HepG2 (cell line): ENCODE measurements around the gene XRCC3. TPM values are rescaled to one million over a fixed set of nuclear protein-coding genes. Genes with fewer than 3 reads are reported as not detected.

Source experiments
- ATAC-seq: fragments of 200-7000 bp; cut with Tn5 transposase; 3 replicates; pipeline ENCODE4 v1.9.1; 2020; ENCODE audit warnings: mild to moderate bottlenecking, moderate library complexity
- BruUV-seq: library from RNA; stranded (reverse); fragments of 400-500 nt; replicated peaks from 2 replicates; lab custom pipeline; 2021; lab: Mats Ljungman, UMichigan
- CTCF ChIA-PET: fragments of 300-600 bp; formaldehyde crosslinking; extraction: SDS; loops from one replicate; lab custom pipeline; 2021; ENCODE audit warnings: low total read pairs, inconsistent platforms, low intra/inter-chr PET ratio; lab: Yijun Ruan, JAX
- POLR2A ChIA-PET: fragments of 350-600 bp; sonication (Branson Sonifier 250); formaldehyde crosslinking; loops from one replicate; lab custom pipeline; 2020; ENCODE audit warnings: antibody characterized with exemption, inconsistent platforms; lab: Yijun Ruan, JAX
- DNase-seq: peaks from one replicate; pipeline ENCODE4 v3.0.0-alpha.2; 2015; ENCODE audit warnings: low spot score
- FAIRE-seq: peaks from 3 replicates; lab custom pipeline; 2011; peaks lifted over from hg19 to GRCh38; lab: Jason Lieb, UNC
- H2AFZ ChIP-seq: one replicate; pipeline ENCODE4 v1.6.1; 2011; ENCODE audit warnings: low read length, inconsistent platforms
- H3K27ac ChIP-seq: fragments of 300-600 bp; 3 replicates; pipeline ENCODE4 v1.8.0; 2011; ENCODE audit warnings: mixed run types, mild to moderate bottlenecking, mixed read lengths, low read length, inconsistent platforms; ENCODE audit not compliant: insufficient read depth; ENCODE audit errors: extremely low read length
- H3K27me3 ChIP-seq, 2 experiments: fragments of 200-600 bp in 1 of 2; 2 replicates in 1 of 2; 3 replicates in 1 of 2; pipeline versions ENCODE4 v1.6.0 to v1.8.0; 2011; ENCODE audit warnings: low read length in 2 of 2, mild to moderate bottlenecking in 2 of 2, moderate library complexity in 2 of 2, inconsistent platforms in 1 of 2; ENCODE audit not compliant: insufficient read depth in 2 of 2, control insufficient read depth in 1 of 2
- H3K36me3 ChIP-seq, 2 experiments: fragments of 200-600 bp in 1 of 2; replicated peaks in 1 of 2; 2 replicates in 1 of 2; 3 replicates in 1 of 2; pipeline versions ENCODE4 v1.5.1 to v1.8.0; 2011; ENCODE audit warnings: low read length in 2 of 2, inconsistent platforms in 1 of 2; ENCODE audit not compliant: insufficient read depth in 2 of 2, control insufficient read depth in 1 of 2
- H3K4me1 ChIP-seq: 2 replicates; pipeline ENCODE4 v1.5.1; 2012; ENCODE audit warnings: low read length, inconsistent platforms; ENCODE audit not compliant: insufficient read depth
- H3K4me2 ChIP-seq: 2 replicates; pipeline ENCODE4 v1.6.0; 2011; ENCODE audit warnings: low read depth, low read length, inconsistent platforms
- H3K4me3 ChIP-seq, 3 experiments: fragments of 200-600 bp in 1 of 3; sonication (generic), shearing (Covaris generic) in 1 of 3; replicated peaks in 1 of 3; 2 replicates each; pipeline ENCODE4 v1.5.1; 2011 to 2016; ENCODE audit warnings: low read length in 3 of 3, inconsistent platforms in 2 of 3, low read depth in 2 of 3, mild to moderate bottlenecking in 2 of 3, control low read depth in 1 of 3, mixed read lengths in 1 of 3; ENCODE audit not compliant: insufficient read depth in 1 of 3
- H3K79me2 ChIP-seq: one replicate; pipeline ENCODE4 v1.6.1; 2011; ENCODE audit warnings: low read length, inconsistent platforms; ENCODE audit not compliant: insufficient read depth
- H3K9ac ChIP-seq: 2 replicates; pipeline ENCODE4 v1.6.0; 2011; ENCODE audit warnings: mild to moderate bottlenecking, low read depth, low read length, inconsistent platforms; ENCODE audit not compliant: insufficient read depth
- H3K9me3 ChIP-seq: 2 replicates; pipeline ENCODE4 v1.5.1; 2012; ENCODE audit warnings: mild to moderate bottlenecking, low read length
- H4K20me1 ChIP-seq: 2 replicates; pipeline ENCODE4 v1.6.0; 2011; ENCODE audit warnings: inconsistent platforms, mild to moderate bottlenecking, low read length, moderate library complexity; ENCODE audit not compliant: insufficient read depth
- GFI1 ChIP-seq: sonication (generic); formaldehyde crosslinking; IDR thresholded peaks from 2 replicates; pipeline ENCODE4 v1.5.0; 2020; ENCODE audit warnings: missing genetic modification reagents, mild to moderate bottlenecking, borderline replicate concordance
- HOXD1 ChIP-seq: sonication (generic); formaldehyde crosslinking; IDR thresholded peaks from 2 replicates; pipeline ENCODE4 v1.5.0; 2020; ENCODE audit warnings: missing genetic modification reagents
- MTA1 ChIP-seq: sonication (generic); formaldehyde crosslinking; IDR thresholded peaks from 2 replicates; pipeline ENCODE4 v1.4.0; 2020; ENCODE audit warnings: missing genetic modification reagents, mild to moderate bottlenecking, borderline replicate concordance
- NFIB ChIP-seq: sonication (generic); formaldehyde crosslinking; IDR thresholded peaks from 2 replicates; pipeline ENCODE4 v1.9.0; 2021; ENCODE audit warnings: missing genetic modification reagents, mild to moderate bottlenecking, borderline replicate concordance
- PLSCR1 ChIP-seq: sonication (generic); formaldehyde crosslinking; IDR thresholded peaks from 2 replicates; pipeline ENCODE4 v1.5.0; 2020; ENCODE audit warnings: missing genetic modification reagents, mild to moderate bottlenecking, borderline replicate concordance
- SMARCE1 ChIP-seq: fragments of 450-650 bp; IDR thresholded peaks from 2 replicates; pipeline ENCODE4 v1.6.1; 2017; ENCODE audit warnings: borderline replicate concordance
- TRAFD1 ChIP-seq: sonication (generic); formaldehyde crosslinking; IDR thresholded peaks from 2 replicates; pipeline ENCODE4 v1.5.1; 2020; ENCODE audit warnings: missing genetic modification reagents, mild to moderate bottlenecking, borderline replicate concordance
- ZNF260 ChIP-seq: sonication (generic); formaldehyde crosslinking; IDR thresholded peaks from 2 replicates; pipeline ENCODE4 v1.4.0; 2020; ENCODE audit warnings: missing genetic modification reagents, low read depth, mild to moderate bottlenecking, borderline replicate concordance
- ZNF652 ChIP-seq: IDR thresholded peaks from 2 replicates; pipeline ENCODE4 v1.6.1; 2016; ENCODE audit warnings: low read depth, borderline replicate concordance
- ZNF792 ChIP-seq: IDR thresholded peaks from 2 replicates; pipeline ENCODE4 v1.6.1; 2016
- WGBS: methylation state at CpG from one replicate; pipeline ENCODE4 v1.1.6; 2017; ENCODE audit warnings: low lambda C conversion rate; 5-methylcytosine and 5-hydroxymethylcytosine counted together
- in situ Hi-C: cut with HindIII; loops from 2 replicates; pipeline ENCODE4 v1.10.0; 2017; ENCODE audit warnings: low pct_unique_long_range_greater_than_20kb; ENCODE audit not compliant: extremely low pct_ligation_motif_present
- intact Hi-C: fragments of 100-400 bp; cut with micrococcal nuclease; formaldehyde crosslinking; loops from one replicate; pipeline ENCODE4 v1.10.0; 2022; ENCODE audit not compliant: unreplicated experiment
- polyA plus RNA-seq, 8 experiments: library from polyadenylated mRNA; depleted of rRNA in 3 of 8; stranded (reverse) in 7 of 8; unstranded in 1 of 8; fragments of >200 nt; fragmentation: Illumina TruSeq in 4 of 8; extraction: Trizol in 4 of 8; gene quantifications; 2 replicates each; pipeline versions ENCODE4 v1.2.1 to v1.2.3, GENCODE V29; 2011 to 2016; ENCODE audit warnings: low read depth in 4 of 8, missing spikeins in 1 of 8, mixed read lengths in 1 of 8; ENCODE audit not compliant: insufficient read depth in 1 of 8
- total RNA-seq, 5 experiments: library from RNA; depleted of rRNA; stranded (reverse); fragments of >200 nt; fragmentation: Illumina TruSeq; extraction: Trizol; gene quantifications; 2 replicates each; pipeline ENCODE4 v1.2.3, GENCODE V29; 2016; ENCODE audit warnings: low read depth in 1 of 5

XRCC3 gene
- total and polyA plus RNA-seq, 2 of the 13 experiments (the other 11 are each of a cell fraction or from before 2014, with no cell fraction given), result 5.4 to 25.8 TPM

GRCh38 chr14:103746701-103747100, 31.4 kb upstream of the XRCC3 start:
- TF ChIP-seq TRAFD1, result no peak
- TF ChIP-seq PLSCR1 (CRISPR knock-in tag), result no peak
- TF ChIP-seq NFIB (CRISPR knock-in tag), result no peak
- TF ChIP-seq GFI1 (CRISPR knock-in tag), result no peak
- TF ChIP-seq SMARCE1, result no peak
- TF ChIP-seq ZNF260 (CRISPR knock-in tag), result no peak
- no peak for TF ChIP-seq ZNF652 (CRISPR knock-in tag)
- no peak for TF ChIP-seq ZNF792
- TF ChIP-seq MTA1 (CRISPR knock-in tag), result no peak
- no peak for TF ChIP-seq HOXD1 (CRISPR knock-in tag)
- TF ChIP-seq, all 625 proteins: peak for 0
- DNase-seq, result no peak
- Histone ChIP-seq H3K79me2 (no peaks in the 10 kb centered on the region), H3K4me1 (peaks cover 16% of the 10 kb centered on the region), H4K20me1 (no peaks in the 10 kb centered on the region), H3K4me3 (no peak overlapping the region), H3K9ac (no peak overlapping the region), H2AFZ (no peak overlapping the region), H3K4me2 (no peak overlapping the region), H3K9me3 (no peaks in the 10 kb centered on the region), H3K27ac (no peak overlapping the region), H3K27me3 (no peaks in the 10 kb centered on the region), H3K36me3 (peaks cover 9 to 34% of the 10 kb centered on the region in 2 experiments; a peak in 4 of 5 replicates)
- FAIRE-seq, result no peak
- intact Hi-C loops, result no loop called here
- ChIA-PET CTCF (no interaction called here), POLR2A (no interaction called here)
- in situ Hi-C loops, result no loop called here
- BruUV-seq, result no TSS peak
- WGBS, result 100% methylated on average over 3 of the region's 10 CpGs
- no peak for ATAC-seq
